Upper lobe of left lung (tissue), 6 donors: Measurements from ENCODE around the gene FAM120AOS. TPM values are rescaled to one million over a fixed set of nuclear protein-coding genes. Genes with fewer than 3 reads are reported as not detected.
A peak's percentile ranks its signal among the peaks of the same experiment; 100 is the strongest.

Experiments used
- ATAC-seq, 2 donors: fragments of 200-7000 bp; cut with Tn5 transposase; one replicate each; pipeline ENCODE4 v1.9.1; 2022; ENCODE audit warnings: mild to moderate bottlenecking in 2 of 2, moderate library complexity in 2 of 2; ENCODE audit not compliant: low FRiP score in 2 of 2
- DNase-seq, 2 donors: peaks; one replicate each; pipeline ENCODE4 v3.0.0-alpha.2; 2019 to 2020
- H3K27ac ChIP-seq, 4 donors: fragments of 200-600 bp; sonication (generic); one replicate each; pipeline ENCODE4 v1.5.1; 2016 to 2019
- H3K27me3 ChIP-seq, 4 donors: fragments of 200-600 bp; sonication (generic); one replicate each; pipeline ENCODE4 v1.5.1; 2017 to 2019
- H3K36me3 ChIP-seq, 4 donors: fragments of 200-600 bp; sonication (generic); one replicate each; pipeline ENCODE4 v1.5.1; 2016 to 2019
- H3K4me1 ChIP-seq, 4 donors: fragments of 200-600 bp; sonication (generic); one replicate each; pipeline ENCODE4 v1.5.1; 2018 to 2019
- H3K4me3 ChIP-seq, 4 donors: fragments of 200-600 bp; sonication (generic); one replicate each; pipeline ENCODE4 v1.5.1; 2017 to 2019; ENCODE audit warnings: mild to moderate bottlenecking in 2 of 4, moderate library complexity in 1 of 4
- H3K9me3 ChIP-seq, 4 donors: fragments of 200-600 bp; sonication (generic); one replicate each; pipeline ENCODE4 v1.5.1; 2018 to 2019
- EP300 ChIP-seq, 4 donors: sonication (generic); formaldehyde crosslinking; IDR thresholded peaks; one replicate each; pipeline ENCODE4 v1.5.1; 2017; ENCODE audit warnings: antibody characterized with exemption in 4 of 4, control low read depth in 2 of 4
- POLR2A ChIP-seq, 4 donors: fragments of 450-650 bp; IDR thresholded peaks; one replicate each; pipeline ENCODE4 v1.5.1; 2016 to 2017; ENCODE audit warnings: antibody characterized with exemption in 4 of 4, mild to moderate bottlenecking in 2 of 4
- POLR2AphosphoS5 ChIP-seq, 2 donors: sonication (generic); formaldehyde crosslinking; IDR thresholded peaks; one replicate each; pipeline ENCODE4 v1.5.1; 2017; ENCODE audit warnings: antibody characterized with exemption in 2 of 2
- WGBS, 2 donors: methylation state at CpG; one replicate each; pipeline ENCODE4 v1.1.5; 2017 to 2018; 5-methylcytosine and 5-hydroxymethylcytosine counted together
- total RNA-seq, 6 donors: library from RNA; depleted of rRNA in 4 of 6; stranded (reverse); fragments of >200 nt in 4 of 6; gene quantifications; one replicate each; pipeline versions ENCODE4 v1.1.0 to v1.2.1, GENCODE V29; 2016 to 2021
- TF ChIP-seq, protein P1 (sequence below), 6 experiments: fragments of 450-650 bp in 4 of 6; fragments of 200-600 bp in 2 of 6; sonication (generic) in 2 of 6; IDR thresholded peaks; one replicate each; pipeline ENCODE4 v1.5.1; 2016 to 2019; ENCODE audit warnings: antibody characterized with exemption in 6 of 6
- donor health status: DM: no; HTN: no; CAD: no; lungs with moderate emphysema.
- donor health status: DM: no; HTN: yes; CAD: no; lungs with severe emphysema.

Gene FAM120AOS
- total RNA-seq, 6 donors from 2014 or later: 34.5 to 62.8 (median 47.9) TPM

DNA sequence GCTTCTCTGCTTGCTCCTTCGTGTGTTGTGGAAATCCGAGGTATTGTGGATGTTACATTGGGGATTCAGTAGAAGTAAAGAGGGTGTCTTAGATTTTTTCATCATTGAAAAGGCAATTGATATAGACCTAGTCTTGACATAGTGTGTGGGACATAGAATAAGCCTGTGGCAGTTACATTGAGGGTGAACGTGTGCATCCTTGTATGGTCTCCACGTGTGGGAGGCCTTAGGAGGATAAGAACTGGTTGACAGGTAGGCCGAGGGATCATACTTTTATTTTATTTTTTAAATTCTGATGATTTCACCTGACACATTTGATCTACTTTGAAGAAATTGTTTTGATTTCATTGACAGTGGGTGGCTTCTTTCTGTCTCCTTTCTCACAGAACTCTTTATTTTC is 17.0 kb upstream of the FAM120AOS start:
- Histone ChIP-seq H3K4me1 (peaks cover 42 to 60% (median 54%) of the 10 kb centered on the region in 4 donors), H3K36me3 (peaks cover 0 to 23% (median 2%) of the 10 kb centered on the region in 4 donors), H3K4me3 (no peak overlapping the region), H3K27me3 (no peaks in the 10 kb centered on the region), H3K27ac (peak overlapping the region in 2 of 4 donors; percentile 83 to 84), H3K9me3 (no peaks in the 10 kb centered on the region)
- no peak for DNase-seq
- no peak for ATAC-seq
- 94 to 96% methylated on average over 5 of the region's 5 CpGs for WGBS, 2 donors
- TF ChIP-seq, protein P1, sequence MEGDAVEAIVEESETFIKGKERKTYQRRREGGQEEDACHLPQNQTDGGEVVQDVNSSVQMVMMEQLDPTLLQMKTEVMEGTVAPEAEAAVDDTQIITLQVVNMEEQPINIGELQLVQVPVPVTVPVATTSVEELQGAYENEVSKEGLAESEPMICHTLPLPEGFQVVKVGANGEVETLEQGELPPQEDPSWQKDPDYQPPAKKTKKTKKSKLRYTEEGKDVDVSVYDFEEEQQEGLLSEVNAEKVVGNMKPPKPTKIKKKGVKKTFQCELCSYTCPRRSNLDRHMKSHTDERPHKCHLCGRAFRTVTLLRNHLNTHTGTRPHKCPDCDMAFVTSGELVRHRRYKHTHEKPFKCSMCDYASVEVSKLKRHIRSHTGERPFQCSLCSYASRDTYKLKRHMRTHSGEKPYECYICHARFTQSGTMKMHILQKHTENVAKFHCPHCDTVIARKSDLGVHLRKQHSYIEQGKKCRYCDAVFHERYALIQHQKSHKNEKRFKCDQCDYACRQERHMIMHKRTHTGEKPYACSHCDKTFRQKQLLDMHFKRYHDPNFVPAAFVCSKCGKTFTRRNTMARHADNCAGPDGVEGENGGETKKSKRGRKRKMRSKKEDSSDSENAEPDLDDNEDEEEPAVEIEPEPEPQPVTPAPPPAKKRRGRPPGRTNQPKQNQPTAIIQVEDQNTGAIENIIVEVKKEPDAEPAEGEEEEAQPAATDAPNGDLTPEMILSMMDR (IDR thresholded peaks at IDR 0.05): no peak
- TF ChIP-seq POLR2AphosphoS5 (IDR thresholded peaks at IDR 0.05): no peak
- no peak for TF ChIP-seq EP300 (IDR thresholded peaks at IDR 0.05)
- no peak for TF ChIP-seq POLR2A (IDR thresholded peaks at IDR 0.05)

DNA sequence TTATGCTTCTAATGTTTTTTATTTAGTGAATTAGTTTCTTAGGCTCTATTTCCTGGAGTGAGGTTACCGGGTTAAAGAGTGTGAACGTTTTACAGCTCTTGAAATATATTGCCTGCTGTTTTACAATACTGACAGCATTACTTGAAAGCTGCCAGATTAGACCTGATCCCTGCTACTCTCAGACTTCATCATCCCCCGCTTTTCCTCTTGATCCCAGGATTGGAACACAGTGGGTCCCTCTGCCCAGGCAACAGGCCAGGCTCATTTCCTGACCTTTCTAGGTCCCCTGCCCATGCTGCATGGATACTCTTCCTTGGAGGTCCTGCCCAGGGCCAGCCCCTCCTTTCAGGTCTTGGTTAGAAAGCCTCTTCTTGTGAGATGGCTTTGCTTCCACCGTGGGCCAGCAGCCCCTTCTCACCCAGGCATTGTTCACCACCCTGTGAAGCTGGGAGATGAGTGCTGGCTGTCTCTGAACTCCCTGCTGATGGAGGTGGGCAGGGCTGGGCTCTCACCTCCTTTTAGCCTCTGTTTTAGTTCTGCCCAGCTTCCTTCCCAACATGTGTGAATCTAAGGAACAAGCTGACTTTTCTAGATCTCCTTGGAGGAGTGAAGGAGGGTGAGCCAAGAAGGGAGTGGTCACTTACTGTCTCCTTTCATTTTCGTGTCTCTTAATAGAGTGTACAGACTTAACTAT is 15.5 kb upstream of the FAM120AOS start:
- Histone ChIP-seq H3K9me3 (no peaks in the 10 kb centered on the region), H3K4me3 (peak overlapping the region in 1 of 4 donors; percentile 11), H3K4me1 (peaks cover 49 to 72% (median 67%) of the 10 kb centered on the region in 4 donors), H3K27ac (peak overlapping the region; percentile 42 to 84 (median 80)), H3K27me3 (no peaks in the 10 kb centered on the region), H3K36me3 (peaks cover 0 to 11% (median 2%) of the 10 kb centered on the region in 4 donors)
- ATAC-seq: peak; percentile 61 to 87
- no peak for DNase-seq
- TF ChIP-seq POLR2A (IDR thresholded peaks at IDR 0.05): no peak
- no peak for TF ChIP-seq POLR2AphosphoS5 (IDR thresholded peaks at IDR 0.05)
- no peak for TF ChIP-seq EP300 (IDR thresholded peaks at IDR 0.05)
- TF ChIP-seq, protein P1 (IDR thresholded peaks at IDR 0.05): no peak
- WGBS, 2 donors: 26 to 28% methylated on average over 5 of the region's 5 CpGs

DNA sequence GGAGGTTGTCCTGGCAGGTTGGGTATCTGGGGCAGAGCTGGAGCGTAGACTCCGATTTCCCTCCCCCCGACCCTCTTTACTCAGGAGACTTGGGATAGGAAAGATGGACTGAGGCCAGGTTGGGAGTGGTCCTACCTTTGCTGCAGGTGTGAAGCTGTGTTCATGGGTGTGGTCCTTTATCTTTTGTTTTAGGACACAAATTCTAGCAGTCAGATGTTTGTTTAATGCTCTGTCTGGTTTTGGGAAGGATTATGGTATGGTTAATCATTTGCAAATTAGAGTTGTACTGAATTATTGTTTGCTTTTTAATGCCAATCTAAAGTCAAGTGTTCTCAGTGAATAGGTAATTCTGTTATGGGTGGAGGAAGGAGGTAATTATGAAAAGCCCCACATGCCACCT is 14.1 kb upstream of the FAM120AOS start:
- no peak for TF ChIP-seq POLR2AphosphoS5 (IDR thresholded peaks at IDR 0.05)
- no peak for TF ChIP-seq POLR2A (IDR thresholded peaks at IDR 0.05)
- TF ChIP-seq, protein P1 (IDR thresholded peaks at IDR 0.05): no peak
- H3K4me1 ChIP-seq: peaks cover 50 to 74% (median 70%) of the 10 kb centered on the region in 4 donors
- ATAC-seq (no peak), DNase-seq (no peak)
- H3K9me3 ChIP-seq: no peaks in the 10 kb centered on the region
- H3K27ac ChIP-seq: peak overlapping the region; percentile 25 to 84 (median 46)
- 63 to 65% methylated on average over 3 of the region's 3 CpGs for WGBS, 2 donors
- H3K36me3 ChIP-seq: peaks cover 0 to 7% (median 0%) of the 10 kb centered on the region in 4 donors
- H3K4me3 ChIP-seq: no peak overlapping the region
- H3K27me3 ChIP-seq: no peaks in the 10 kb centered on the region

DNA sequence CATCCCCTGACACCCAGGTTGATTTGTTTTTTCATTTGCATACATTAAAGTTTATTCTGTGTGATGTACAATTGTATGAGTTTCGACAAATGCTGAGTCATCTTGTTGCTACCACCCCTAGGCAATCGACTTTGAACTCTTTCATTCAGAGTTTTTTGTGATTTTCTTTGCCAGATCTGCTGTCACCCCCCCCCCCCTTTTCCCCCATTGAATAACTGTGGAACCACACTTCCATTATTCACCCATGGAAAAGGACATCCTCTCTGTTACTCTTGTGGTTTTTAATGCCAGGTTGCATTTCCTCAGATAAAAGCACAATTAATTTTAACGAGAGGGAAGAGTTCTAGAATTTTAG is 13.7 kb upstream of the FAM120AOS start:
- WGBS, 2 donors: 20 to 21% methylated on average over 3 of the region's 3 CpGs
- TF ChIP-seq EP300 (IDR thresholded peaks at IDR 0.05): no peak
- TF ChIP-seq POLR2AphosphoS5 (IDR thresholded peaks at IDR 0.05): no peak
- TF ChIP-seq, protein P1 (IDR thresholded peaks at IDR 0.05): no peak
- TF ChIP-seq POLR2A (IDR thresholded peaks at IDR 0.05): no peak
- H3K4me3 ChIP-seq: no peak overlapping the region
- peaks cover 0 to 7% (median 0%) of the 10 kb centered on the region in 4 donors for H3K36me3 ChIP-seq
- H3K9me3 ChIP-seq: no peaks in the 10 kb centered on the region
- no peaks in the 10 kb centered on the region for H3K27me3 ChIP-seq
- peak overlapping the region; percentile 25 to 84 (median 46) for H3K27ac ChIP-seq
- DNase-seq (no peak), ATAC-seq (no peak)
- peaks cover 50 to 78% (median 71%) of the 10 kb centered on the region in 4 donors for H3K4me1 ChIP-seq
